NB4 (cell line): ENCODE measurements around the gene BCL2L1.

Experiments used
- CTCF ChIP-seq: IDR thresholded peaks from one replicate; pipeline ENCODE4 v1.5.1; 2012; ENCODE audit warnings: low read depth, low read length
- MAX ChIP-seq: IDR thresholded peaks from 2 replicates; pipeline ENCODE4 v1.6.1; 2011; ENCODE audit warnings: low read depth, low read length
- POLR2A ChIP-seq: IDR thresholded peaks from 2 replicates; pipeline ENCODE4 v1.6.1; 2011; ENCODE audit warnings: mild to moderate bottlenecking; ENCODE audit not compliant: insufficient read length; ENCODE audit errors: extremely low read depth

- TF ChIP-seq CTCF: no peak
- TF ChIP-seq MAX: no peak
- no peak for TF ChIP-seq POLR2A
Observed at GRCh38 chr20:31769681-31770080, 47.0 kb upstream of the BCL2L1 start.
